B cell (primary cell): ENCODE measurements around the gene ZMYND10. TPM values are rescaled to one million over a fixed set of nuclear protein-coding genes. Genes with fewer than 3 reads are reported as not detected.

Experiments
- ATAC-seq: fragments of 200-7000 bp; cut with Tn5 transposase; one replicate; pipeline ENCODE4 v1.10.0; 2021; ENCODE audit warnings: low read depth, mild to moderate bottlenecking, moderate number of reproducible peaks, moderate library complexity
- CTCF ChIA-PET: fragments of 350-600 bp; sonication (Branson Sonifier 250); formaldehyde crosslinking; loops from one replicate; lab custom pipeline; 2021; ENCODE audit warnings: antibody characterized with exemption, inconsistent platforms; lab: Charles Lee
- POLR2A ChIA-PET: fragments of 350-600 bp; sonication (Branson Sonifier 250); formaldehyde crosslinking; loops from one replicate; lab custom pipeline; 2021; ENCODE audit warnings: antibody characterized with exemption; lab: Charles Lee
- DNase-seq: peaks from one replicate; pipeline ENCODE4 v3.0.0; 2013
- H2AFZ ChIP-seq: 2 replicates; pipeline ENCODE4 v1.6.1; 2012; ENCODE audit warnings: mild to moderate bottlenecking, low read depth, low read length; ENCODE audit not compliant: insufficient read depth, poor library complexity, severe bottlenecking
- H3K27ac ChIP-seq, 2 donors: 1 replicate in 1 of 2; 2 replicates in 1 of 2; pipeline ENCODE4 v1.5.1; 2012 to 2013; ENCODE audit warnings: low read length in 2 of 2, mild to moderate bottlenecking in 2 of 2, moderate library complexity in 1 of 2
- H3K27me3 ChIP-seq, 4 experiments: fragments of 200-600 bp in 1 of 4; sonication (generic) in 1 of 4; replicated peaks in 1 of 4; 1 replicate in 2 of 4; 2 replicates in 2 of 4; pipeline versions ENCODE4 v1.6.1 to v1.7.0; 2013 to 2016; ENCODE audit warnings: low read length in 3 of 4, mild to moderate bottlenecking in 2 of 4, mixed read lengths in 1 of 4, moderate library complexity in 1 of 4; ENCODE audit not compliant: insufficient read depth in 4 of 4, control insufficient read depth in 3 of 4; ENCODE audit errors: control extremely low read depth in 1 of 4
- H3K36me3 ChIP-seq, 2 experiments: replicated peaks in 1 of 2; 1 replicate in 1 of 2; 2 replicates in 1 of 2; pipeline versions ENCODE4 v1.6.1 to v1.7.1; 2013; ENCODE audit warnings: low read length in 1 of 2; ENCODE audit not compliant: insufficient read depth in 2 of 2, control insufficient read depth in 1 of 2; ENCODE audit errors: control extremely low read depth in 1 of 2, extremely low read depth in 1 of 2
- H3K4me1 ChIP-seq, 2 donors: fragments of 200-600 bp in 1 of 2; sonication (generic) in 1 of 2; 1 replicate in 1 of 2; 2 replicates in 1 of 2; pipeline versions ENCODE4 v1.5.1 to v1.6.1; 2013 to 2017; ENCODE audit warnings: low read length in 2 of 2; ENCODE audit not compliant: control insufficient read depth in 2 of 2, insufficient read depth in 2 of 2
- H3K4me2 ChIP-seq: replicated peaks from 2 replicates; pipeline ENCODE3; 2012; ENCODE audit warnings: mild to moderate bottlenecking, low read depth, low read length; ENCODE audit not compliant: poor library complexity, severe bottlenecking
- H3K4me3 ChIP-seq, 5 experiments: fragments of 200-600 bp in 1 of 5; sonication (generic) in 1 of 5; 1 replicate in 3 of 5; 2 replicates in 2 of 5; pipeline versions ENCODE4 v1.5.1 to v1.7.0; 2011 to 2016; ENCODE audit warnings: low read length in 4 of 5, mild to moderate bottlenecking in 4 of 5, low read depth in 2 of 5, control low read depth in 1 of 5, moderate library complexity in 1 of 5; ENCODE audit not compliant: insufficient read depth in 1 of 5; ENCODE audit errors: control extremely low read depth in 1 of 5, extremely low read depth in 1 of 5
- H3K79me2 ChIP-seq: fragments of 200-600 bp; sonication (generic); one replicate; pipeline ENCODE4 v1.6.0; 2016; ENCODE audit warnings: low read length; ENCODE audit not compliant: control insufficient read depth, insufficient read depth
- H3K9ac ChIP-seq: fragments of 200-600 bp; sonication (generic); 2 replicates; pipeline ENCODE4 v1.6.1; 2017; ENCODE audit warnings: mild to moderate bottlenecking, low read length, moderate library complexity
- H3K9me3 ChIP-seq, 3 donors: one replicate each; pipeline versions ENCODE4 v1.6.1 to v1.7.1; 2013; ENCODE audit warnings: low read length in 2 of 3; ENCODE audit not compliant: control insufficient read depth in 2 of 3, insufficient read depth in 1 of 3; ENCODE audit errors: control extremely low read depth in 1 of 3
- H4K20me1 ChIP-seq: 2 replicates; pipeline ENCODE4 v1.6.0; 2012; ENCODE audit warnings: mild to moderate bottlenecking, low read length; ENCODE audit not compliant: insufficient read depth, control insufficient read depth, poor library complexity, severe bottlenecking
- H3K27ac Mint-ChIP-seq: one replicate; pipeline ENCODE4 v1.8.0; 2021; ENCODE audit warnings: mixed read lengths
- H3K27me3 Mint-ChIP-seq: one replicate; pipeline ENCODE4 v1.8.0; 2021; ENCODE audit warnings: mixed read lengths
- H3K4me1 Mint-ChIP-seq: one replicate; pipeline ENCODE4 v1.8.0; 2021; ENCODE audit warnings: mixed read lengths
- H3K4me3 Mint-ChIP-seq: one replicate; pipeline ENCODE4 v1.8.0; 2021; ENCODE audit warnings: mixed read lengths
- H3K9me3 Mint-ChIP-seq: one replicate; pipeline ENCODE4 v1.8.0; 2022; ENCODE audit warnings: mixed read lengths; ENCODE audit not compliant: insufficient read depth
- CTCF ChIP-seq: fragments of 200-600 bp; IDR thresholded peaks from one replicate; pipeline ENCODE4 v1.8.0; 2022; ENCODE audit warnings: antibody characterized with exemption, mild to moderate bottlenecking
- EZH2 ChIP-seq: IDR thresholded peaks from 2 replicates; pipeline ENCODE4 v1.6.1; 2012; ENCODE audit warnings: borderline replicate concordance, low read depth, mild to moderate bottlenecking, moderate library complexity, low read length; ENCODE audit not compliant: insufficient read depth, poor library complexity, severe bottlenecking
- WGBS: methylation state at CpG from one replicate; pipeline ENCODE4 v1.1.5; 2013; ENCODE audit warnings: missing lambda C conversion rate; ENCODE audit not compliant: insufficient coverage; 5-methylcytosine and 5-hydroxymethylcytosine counted together
- intact Hi-C: fragments of 100-400 bp; cut with micrococcal nuclease; formaldehyde crosslinking; loops from one replicate; pipeline ENCODE4 v1.10.0; 2022
- polyA plus RNA-seq: library from polyadenylated mRNA; depleted of rRNA; stranded (reverse); fragments of >200 nt; gene quantifications from 2 replicates; pipeline ENCODE4 v1.2.3, GENCODE V29; 2012
- total RNA-seq, 2 donors: library from RNA; stranded (reverse); fragments of 120-200 nt in 1 of 2; gene quantifications; 1 replicate in 1 of 2; 2 replicates in 1 of 2; pipeline versions ENCODE4 v1.2.3 to v1.2.4, GENCODE V29; 2013 to 2022

ZMYND10 gene
- total and polyA plus RNA-seq, 2 donors (not counting 1 experiment from before 2014, with no cell fraction given): 1.8 to 2.4 TPM

GRCh38 chr3:50358355-50358910 is 12.9 kb upstream of the ZMYND10 start:
- Histone ChIP-seq H3K27ac (peak overlapping the region; percentile 60 to 81), H3K36me3 (peaks cover 5 to 35% of the 10 kb centered on the region in 2 experiments), H3K4me1 (peaks cover 27 to 37% of the 10 kb centered on the region in 2 donors), H3K9ac (peak overlapping the region; percentile 74), H3K79me2 (peaks cover 49% of the 10 kb centered on the region), H3K4me3 (peak overlapping the region; percentile 19 to 93 (median 85)), H3K4me2 (peak overlapping the region; percentile 94), H3K9me3 (no peaks in the 10 kb centered on the region), H2AFZ (peak overlapping the region; percentile 80), H3K27me3 (no peaks in the 10 kb centered on the region), H4K20me1 (peaks cover 54% of the 10 kb centered on the region)
- POLR2A ChIA-PET: no interaction called here
- CTCF ChIA-PET: interaction anchor here (5.2 kb wide), 1 partner anchor 10 kb away, joined by 27 read pairs; no protein-coding TSS in a partner anchor
- intact Hi-C loops: loop anchor here (2.0 kb wide), 2 partner anchors 22 to 1026 kb away; partner anchors contain the start of gene MANF
- peak overlapping the region; percentile 99 for H3K4me3 Mint-ChIP-seq
- TF ChIP-seq CTCF (no peak), EZH2 (no peak)
- WGBS: 82% methylated on average over 16 of the region's 24 CpGs
- ATAC-seq (no peak), DNase-seq (no peak)
- H3K27me3 Mint-ChIP-seq: no peaks in the 10 kb centered on the region
- H3K27ac Mint-ChIP-seq: peak overlapping the region; percentile 82
- no peaks in the 10 kb centered on the region for H3K9me3 Mint-ChIP-seq
- H3K4me1 Mint-ChIP-seq: peaks cover 49% of the 10 kb centered on the region

DNA sequence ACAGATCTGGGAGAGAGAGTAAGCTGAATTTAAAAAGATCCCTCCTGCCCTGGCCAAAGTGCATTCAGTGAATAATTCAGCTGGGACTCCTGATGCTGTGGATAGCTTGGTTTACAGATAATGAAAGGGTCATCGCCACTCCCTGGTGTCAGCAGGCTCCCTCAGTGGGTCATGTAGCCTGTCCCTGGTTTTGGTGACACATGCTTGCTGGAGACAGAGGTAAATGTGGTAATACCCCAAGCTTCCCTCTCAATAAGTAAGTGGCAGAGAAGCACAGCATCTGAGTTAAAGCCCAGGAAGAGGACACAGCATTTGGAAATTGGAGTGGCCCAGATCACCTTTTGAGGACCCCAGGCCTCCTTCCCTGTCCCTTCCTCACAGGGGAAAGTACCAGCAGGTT is 11.9 kb upstream of the ZMYND10 start:
- Histone ChIP-seq H2AFZ (no peak overlapping the region), H3K4me2 (peak overlapping the region; percentile 94), H3K4me1 (peaks cover 27 to 37% of the 10 kb centered on the region in 2 donors), H3K4me3 (peak overlapping the region in 1 of 5 experiments; percentile 88), H3K27me3 (no peaks in the 10 kb centered on the region), H3K9ac (peak overlapping the region; percentile 74), H3K27ac (peak overlapping the region in 1 of 2 donors; percentile 81), H4K20me1 (peaks cover 64% of the 10 kb centered on the region), H3K79me2 (peaks cover 54% of the 10 kb centered on the region), H3K36me3 (peaks cover 5 to 44% of the 10 kb centered on the region in 2 experiments), H3K9me3 (no peaks in the 10 kb centered on the region)
- POLR2A ChIA-PET: interaction anchor here (1.2 kb wide), 1 partner anchor 9 kb away, joined by 3 read pairs; no protein-coding TSS in a partner anchor
- no peak for TF ChIP-seq EZH2
- no peak for TF ChIP-seq CTCF
- 100% methylated on average over 1 of the region's 1 CpG for WGBS
- Mint-ChIP-seq H3K9me3 (no peaks in the 10 kb centered on the region), H3K4me1 (peaks cover 50% of the 10 kb centered on the region), H3K4me3 (peak overlapping the region; percentile 99), H3K27ac (peak overlapping the region; percentile 70), H3K27me3 (no peaks in the 10 kb centered on the region)
- intact Hi-C loops: no loop called here
- DNase-seq (no peak), ATAC-seq (no peak)
- CTCF ChIA-PET: interaction anchor here (5.2 kb wide), 1 partner anchor 9 kb away, joined by 27 read pairs; no protein-coding TSS in a partner anchor
